Astrocyte (in vitro differentiated cells and primary cell): ENCODE data around the gene TSBP1. TPM values are rescaled to one million over a fixed set of nuclear protein-coding genes. Genes with fewer than 3 reads are reported as not detected.

Experiments used
- DNase-seq: peaks from one replicate; pipeline ENCODE4 v3.0.0-alpha.2; 2010; ENCODE audit warnings: low read depth
- FAIRE-seq: peaks from 2 replicates; lab custom pipeline; 2011; peaks lifted over from hg19 to GRCh38; lab: Jason Lieb, UNC
- H2AFZ ChIP-seq: 2 replicates; pipeline ENCODE4 v1.6.0; 2012; ENCODE audit warnings: low read depth, low read length, inconsistent platforms
- H3K27ac ChIP-seq: 2 replicates; pipeline ENCODE4 v1.5.1; 2011; ENCODE audit warnings: low read depth, low read length, inconsistent platforms
- H3K27me3 ChIP-seq: 2 replicates; pipeline ENCODE4 v1.6.0; 2011; ENCODE audit warnings: low read length, inconsistent platforms; ENCODE audit not compliant: insufficient read depth
- H3K36me3 ChIP-seq: 2 replicates; pipeline ENCODE4 v1.5.1; 2011; ENCODE audit warnings: low read length, inconsistent platforms; ENCODE audit not compliant: insufficient read depth
- H3K4me1 ChIP-seq: 2 replicates; pipeline ENCODE4 v1.5.1; 2011; ENCODE audit warnings: low read length, inconsistent platforms; ENCODE audit not compliant: insufficient read depth
- H3K4me2 ChIP-seq: 2 replicates; pipeline ENCODE4 v1.6.0; 2012; ENCODE audit warnings: low read length, inconsistent platforms
- H3K4me3 ChIP-seq: 2 replicates; pipeline ENCODE4 v1.5.1; 2011; ENCODE audit warnings: low read depth, mild to moderate bottlenecking, low read length, inconsistent platforms; ENCODE audit not compliant: insufficient read depth
- H3K79me2 ChIP-seq: 2 replicates; pipeline ENCODE4 v1.6.0; 2012; ENCODE audit warnings: mild to moderate bottlenecking, low read length, inconsistent platforms; ENCODE audit not compliant: insufficient read depth
- H3K9ac ChIP-seq: 2 replicates; pipeline ENCODE4 v1.6.0; 2012; ENCODE audit warnings: mild to moderate bottlenecking, low read length, inconsistent platforms
- H3K9me3 ChIP-seq: 2 replicates; pipeline ENCODE4 v1.5.1; 2012; ENCODE audit warnings: low read depth, mild to moderate bottlenecking, low read length, inconsistent platforms; ENCODE audit not compliant: insufficient read depth
- H4K20me1 ChIP-seq: 2 replicates; pipeline ENCODE4 v1.6.0; 2012; ENCODE audit warnings: low read length, inconsistent platforms; ENCODE audit not compliant: insufficient read depth
- H3K27ac Mint-ChIP-seq: one replicate; pipeline ENCODE4 v1.8.0; 2021; ENCODE audit warnings: mild to moderate bottlenecking, mixed read lengths; ENCODE audit not compliant: unreplicated experiment
- H3K27me3 Mint-ChIP-seq: one replicate; pipeline ENCODE4 v1.8.0; 2021; ENCODE audit warnings: low read depth, mixed read lengths; ENCODE audit not compliant: unreplicated experiment
- H3K36me3 Mint-ChIP-seq: one replicate; pipeline ENCODE4 v1.8.0; 2021; ENCODE audit warnings: low read depth, mixed read lengths; ENCODE audit not compliant: unreplicated experiment
- H3K4me1 Mint-ChIP-seq: one replicate; pipeline ENCODE4 v1.8.0; 2021; ENCODE audit warnings: low read depth, mixed read lengths; ENCODE audit not compliant: unreplicated experiment
- H3K4me3 Mint-ChIP-seq: one replicate; pipeline ENCODE4 v1.8.0; 2021; ENCODE audit warnings: mild to moderate bottlenecking, moderate library complexity, mixed read lengths; ENCODE audit not compliant: unreplicated experiment
- H3K9me3 Mint-ChIP-seq: one replicate; pipeline ENCODE4 v1.8.0; 2021; ENCODE audit warnings: mild to moderate bottlenecking, mixed read lengths; ENCODE audit not compliant: unreplicated experiment
- EZH2 ChIP-seq: IDR thresholded peaks from 2 replicates; pipeline ENCODE4 v1.6.1; 2012; ENCODE audit warnings: mild to moderate bottlenecking, low read length, inconsistent platforms; ENCODE audit not compliant: insufficient read depth
- total RNA-seq: library from RNA; stranded (reverse); gene quantifications from 2 replicates; pipeline ENCODE4 v1.2.1, GENCODE V29; 2021
- TF ChIP-seq, protein P1 (sequence below): IDR thresholded peaks from 2 replicates; pipeline ENCODE4 v1.5.1; 2011; ENCODE audit warnings: low read depth, mild to moderate bottlenecking, inconsistent platforms, low read length, moderate library complexity; ENCODE audit not compliant: insufficient read depth

TSBP1 gene
- total RNA-seq, 1 donor from 2014 or later, result not detected

DNA sequence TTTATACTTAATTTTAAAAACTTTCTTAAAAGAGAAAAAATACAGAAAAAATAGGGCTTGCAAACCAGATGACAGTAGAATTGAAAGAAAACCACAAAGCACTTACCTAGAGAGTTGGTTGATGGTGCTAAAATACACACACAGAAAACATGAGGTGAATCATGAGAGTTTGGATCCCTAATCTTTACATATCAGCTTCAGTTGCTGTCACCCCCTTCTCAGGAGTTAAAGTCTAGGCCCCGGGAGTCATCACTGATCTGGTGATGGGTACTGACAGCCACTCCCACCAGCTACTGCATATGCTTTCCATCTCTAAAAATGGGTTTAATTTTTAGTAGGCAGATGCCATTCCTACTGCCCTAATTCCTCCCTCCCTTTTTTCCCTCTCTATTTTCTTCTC, 16.7 kb downstream of the TSBP1 start:
- Histone ChIP-seq H4K20me1 (no peaks in the 10 kb centered on the region), H3K9me3 (no peaks in the 10 kb centered on the region), H3K27ac (no peak overlapping the region), H3K36me3 (no peaks in the 10 kb centered on the region), H3K79me2 (no peaks in the 10 kb centered on the region), H2AFZ (no peak overlapping the region), H3K4me2 (no peak overlapping the region), H3K27me3 (no peaks in the 10 kb centered on the region), H3K4me3 (no peak overlapping the region), H3K4me1 (no peaks in the 10 kb centered on the region), H3K9ac (no peak overlapping the region)
- DNase-seq, result no peak
- H3K4me3 Mint-ChIP-seq, result no peak overlapping the region
- TF ChIP-seq, protein P1, sequence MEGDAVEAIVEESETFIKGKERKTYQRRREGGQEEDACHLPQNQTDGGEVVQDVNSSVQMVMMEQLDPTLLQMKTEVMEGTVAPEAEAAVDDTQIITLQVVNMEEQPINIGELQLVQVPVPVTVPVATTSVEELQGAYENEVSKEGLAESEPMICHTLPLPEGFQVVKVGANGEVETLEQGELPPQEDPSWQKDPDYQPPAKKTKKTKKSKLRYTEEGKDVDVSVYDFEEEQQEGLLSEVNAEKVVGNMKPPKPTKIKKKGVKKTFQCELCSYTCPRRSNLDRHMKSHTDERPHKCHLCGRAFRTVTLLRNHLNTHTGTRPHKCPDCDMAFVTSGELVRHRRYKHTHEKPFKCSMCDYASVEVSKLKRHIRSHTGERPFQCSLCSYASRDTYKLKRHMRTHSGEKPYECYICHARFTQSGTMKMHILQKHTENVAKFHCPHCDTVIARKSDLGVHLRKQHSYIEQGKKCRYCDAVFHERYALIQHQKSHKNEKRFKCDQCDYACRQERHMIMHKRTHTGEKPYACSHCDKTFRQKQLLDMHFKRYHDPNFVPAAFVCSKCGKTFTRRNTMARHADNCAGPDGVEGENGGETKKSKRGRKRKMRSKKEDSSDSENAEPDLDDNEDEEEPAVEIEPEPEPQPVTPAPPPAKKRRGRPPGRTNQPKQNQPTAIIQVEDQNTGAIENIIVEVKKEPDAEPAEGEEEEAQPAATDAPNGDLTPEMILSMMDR, result no peak
- no peak for TF ChIP-seq EZH2
- no peaks in the 10 kb centered on the region for H3K4me1 Mint-ChIP-seq
- H3K27ac Mint-ChIP-seq, result no peak overlapping the region
- H3K9me3 Mint-ChIP-seq, result no peaks in the 10 kb centered on the region
- peaks cover 2% of the 10 kb centered on the region for H3K36me3 Mint-ChIP-seq
- no peak for FAIRE-seq
- peaks cover 2% of the 10 kb centered on the region for H3K27me3 Mint-ChIP-seq

DNA sequence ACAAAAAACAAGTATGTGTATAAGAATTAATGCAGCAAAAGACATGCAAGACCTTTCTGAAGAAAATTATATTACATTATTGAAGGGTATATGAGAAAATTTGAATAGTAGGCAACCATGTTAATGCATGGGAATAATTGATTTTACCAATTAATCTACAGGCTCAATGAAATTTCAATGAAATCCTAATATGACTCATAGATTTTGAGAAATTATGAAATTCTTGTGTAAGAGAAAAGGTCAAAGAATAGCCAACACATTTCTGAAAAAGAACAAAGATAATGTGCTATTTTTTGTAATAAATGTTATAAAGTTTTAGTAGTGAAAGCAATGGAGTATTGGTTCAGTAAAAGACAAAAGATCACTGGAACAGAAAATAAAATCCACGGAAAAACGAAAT, 18.4 kb downstream of the TSBP1 start:
- no peak overlapping the region for H3K9ac ChIP-seq
- H3K9me3 Mint-ChIP-seq, result no peaks in the 10 kb centered on the region
- H3K4me3 Mint-ChIP-seq, result no peak overlapping the region
- H3K4me1 Mint-ChIP-seq, result no peaks in the 10 kb centered on the region
- no peaks in the 10 kb centered on the region for H3K27me3 ChIP-seq
- H3K27ac Mint-ChIP-seq, result no peak overlapping the region
- H3K79me2 ChIP-seq, result no peaks in the 10 kb centered on the region
- no peak for TF ChIP-seq EZH2
- TF ChIP-seq, protein P1, result no peak
- H3K27me3 Mint-ChIP-seq, result peaks cover 5% of the 10 kb centered on the region
- no peaks in the 10 kb centered on the region for H4K20me1 ChIP-seq
- H3K36me3 Mint-ChIP-seq, result no peaks in the 10 kb centered on the region
- H3K4me3 ChIP-seq, result no peak overlapping the region
- no peaks in the 10 kb centered on the region for H3K36me3 ChIP-seq
- no peak for FAIRE-seq
- no peak overlapping the region for H3K27ac ChIP-seq
- no peak for DNase-seq
- no peaks in the 10 kb centered on the region for H3K4me1 ChIP-seq
- H3K9me3 ChIP-seq, result no peaks in the 10 kb centered on the region
- H3K4me2 ChIP-seq, result no peak overlapping the region
- H2AFZ ChIP-seq, result no peak overlapping the region

DNA sequence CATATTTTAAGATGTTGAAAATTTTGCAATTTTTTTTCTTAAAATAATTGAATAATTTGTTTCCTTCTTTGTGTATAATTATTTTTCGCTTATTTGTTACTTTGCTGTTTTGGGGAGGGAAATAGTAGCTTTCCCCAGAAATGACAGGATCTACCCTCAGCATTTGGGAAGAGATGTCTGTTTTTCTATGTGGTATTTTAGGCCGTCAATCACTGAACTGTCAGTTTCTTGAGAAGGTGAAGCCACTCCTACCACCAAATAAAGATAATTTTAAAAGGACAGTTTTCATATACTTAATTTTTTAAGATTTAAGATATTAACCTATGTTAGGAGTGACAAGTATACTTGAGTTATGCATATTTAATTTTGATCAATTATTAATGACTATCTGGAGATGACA, 31.5 kb downstream of the TSBP1 start:
- H3K27ac ChIP-seq, result no peak overlapping the region
- H3K9ac ChIP-seq, result no peak overlapping the region
- no peak overlapping the region for H3K27ac Mint-ChIP-seq
- no peaks in the 10 kb centered on the region for H3K36me3 Mint-ChIP-seq
- FAIRE-seq (no peak), DNase-seq (no peak)
- H2AFZ ChIP-seq, result no peak overlapping the region
- H3K4me2 ChIP-seq, result no peak overlapping the region
- H3K79me2 ChIP-seq, result no peaks in the 10 kb centered on the region
- H3K9me3 ChIP-seq, result no peaks in the 10 kb centered on the region
- H3K36me3 ChIP-seq, result no peaks in the 10 kb centered on the region
- peaks cover 7% of the 10 kb centered on the region for H3K27me3 Mint-ChIP-seq
- no peaks in the 10 kb centered on the region for H3K4me1 ChIP-seq
- TF ChIP-seq EZH2, result no peak
- TF ChIP-seq, protein P1, result no peak
- peaks cover 4% of the 10 kb centered on the region for H3K27me3 ChIP-seq
- H3K4me3 ChIP-seq, result no peak overlapping the region
- H3K9me3 Mint-ChIP-seq, result no peaks in the 10 kb centered on the region
- H3K4me1 Mint-ChIP-seq, result no peaks in the 10 kb centered on the region
- H4K20me1 ChIP-seq, result no peaks in the 10 kb centered on the region
- no peak overlapping the region for H3K4me3 Mint-ChIP-seq
